Fibroblast of lung (primary cell): ENCODE results near the gene YES1.

Experiments
- EZH2 ChIP-seq: IDR thresholded peaks from 2 replicates; pipeline ENCODE4 v1.5.1; 2012; ENCODE audit warnings: low read length, control low read depth, mild to moderate bottlenecking; ENCODE audit errors: missing control alignments
- TF ChIP-seq, protein P1 (sequence below), 2 donors: IDR thresholded peaks in 1 of 2; conservative IDR thresholded peaks in 1 of 2; 1 replicate in 1 of 2; 2 replicates in 1 of 2; pipeline ENCODE4 v1.5.1; 2011 to 2012; ENCODE audit warnings: low read length in 2 of 2, control low read depth in 1 of 2, inconsistent platforms in 1 of 2, low read depth in 1 of 2, mild to moderate bottlenecking in 1 of 2

DNA sequence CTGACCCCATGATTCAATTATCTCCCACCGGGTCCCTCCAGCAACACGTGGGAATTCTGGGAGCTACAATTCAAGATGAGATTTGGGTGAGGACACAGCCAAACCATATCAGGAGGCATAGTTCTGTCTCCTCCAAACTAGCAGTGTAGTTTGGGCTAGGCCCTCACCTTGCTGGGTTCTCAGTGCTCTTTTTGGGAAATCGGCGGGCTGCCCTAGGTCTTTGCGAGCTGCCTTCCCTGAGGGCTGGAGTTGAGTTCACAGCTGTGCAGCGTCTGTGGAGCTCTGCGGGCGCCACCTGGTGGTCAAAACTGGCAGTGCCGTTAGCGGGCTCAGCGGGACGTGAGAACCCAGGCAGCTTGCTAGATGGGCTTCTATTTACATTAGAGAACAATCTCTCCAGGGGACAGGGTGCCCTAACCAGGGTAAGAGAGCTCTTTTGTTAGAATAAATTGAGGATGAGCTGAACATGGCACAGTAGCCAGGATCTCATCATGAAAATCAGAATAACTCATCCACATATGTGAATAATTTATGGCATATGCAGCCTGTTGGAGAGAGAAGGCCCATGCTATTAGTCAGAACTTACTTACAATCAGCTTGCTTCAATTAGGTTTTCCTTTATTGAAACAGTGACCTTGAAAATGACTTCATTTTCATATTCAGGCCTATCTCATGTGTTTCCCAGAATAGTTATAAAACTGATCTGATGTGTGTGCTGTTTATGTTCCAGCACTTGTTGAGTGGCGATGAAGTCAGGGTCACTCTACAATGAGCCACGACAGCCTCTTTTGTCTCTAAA lies 27.4 kb upstream of the YES1 start:
- TF ChIP-seq, protein P1, sequence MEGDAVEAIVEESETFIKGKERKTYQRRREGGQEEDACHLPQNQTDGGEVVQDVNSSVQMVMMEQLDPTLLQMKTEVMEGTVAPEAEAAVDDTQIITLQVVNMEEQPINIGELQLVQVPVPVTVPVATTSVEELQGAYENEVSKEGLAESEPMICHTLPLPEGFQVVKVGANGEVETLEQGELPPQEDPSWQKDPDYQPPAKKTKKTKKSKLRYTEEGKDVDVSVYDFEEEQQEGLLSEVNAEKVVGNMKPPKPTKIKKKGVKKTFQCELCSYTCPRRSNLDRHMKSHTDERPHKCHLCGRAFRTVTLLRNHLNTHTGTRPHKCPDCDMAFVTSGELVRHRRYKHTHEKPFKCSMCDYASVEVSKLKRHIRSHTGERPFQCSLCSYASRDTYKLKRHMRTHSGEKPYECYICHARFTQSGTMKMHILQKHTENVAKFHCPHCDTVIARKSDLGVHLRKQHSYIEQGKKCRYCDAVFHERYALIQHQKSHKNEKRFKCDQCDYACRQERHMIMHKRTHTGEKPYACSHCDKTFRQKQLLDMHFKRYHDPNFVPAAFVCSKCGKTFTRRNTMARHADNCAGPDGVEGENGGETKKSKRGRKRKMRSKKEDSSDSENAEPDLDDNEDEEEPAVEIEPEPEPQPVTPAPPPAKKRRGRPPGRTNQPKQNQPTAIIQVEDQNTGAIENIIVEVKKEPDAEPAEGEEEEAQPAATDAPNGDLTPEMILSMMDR (conservative IDR thresholded peaks at IDR 0.05 in 1 of 2, IDR thresholded peaks at IDR 0.05 in 1 of 2; ENCODE audit: low read depth in 1 of 2, low read length in 2 of 2): peak; percentile 97 to 99
- TF ChIP-seq EZH2: no peak
